ENCODE results near the gene PTPRF.

DNA sequence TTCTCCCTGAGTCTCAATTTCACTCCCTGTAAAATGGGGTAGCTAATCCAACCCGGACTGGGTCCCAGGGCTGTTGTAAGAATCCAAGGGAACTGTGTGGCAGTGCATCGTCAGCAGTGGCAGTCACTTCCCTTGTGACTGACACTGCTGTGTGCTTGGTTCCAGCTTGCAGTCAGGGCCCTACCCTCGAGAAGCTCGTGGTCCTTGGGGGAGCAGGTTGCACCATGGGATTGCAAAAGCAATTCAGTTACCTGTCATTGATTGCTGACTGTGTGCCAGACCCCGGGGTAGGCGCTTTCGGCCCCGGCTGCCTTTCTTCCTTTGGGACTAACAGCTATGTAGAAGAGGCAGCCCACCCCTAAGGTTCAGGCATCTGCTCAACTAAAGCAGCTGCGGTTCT is 2.9 kb downstream of the PTPRF start:
- TF ChIP-seq, protein P1, sequence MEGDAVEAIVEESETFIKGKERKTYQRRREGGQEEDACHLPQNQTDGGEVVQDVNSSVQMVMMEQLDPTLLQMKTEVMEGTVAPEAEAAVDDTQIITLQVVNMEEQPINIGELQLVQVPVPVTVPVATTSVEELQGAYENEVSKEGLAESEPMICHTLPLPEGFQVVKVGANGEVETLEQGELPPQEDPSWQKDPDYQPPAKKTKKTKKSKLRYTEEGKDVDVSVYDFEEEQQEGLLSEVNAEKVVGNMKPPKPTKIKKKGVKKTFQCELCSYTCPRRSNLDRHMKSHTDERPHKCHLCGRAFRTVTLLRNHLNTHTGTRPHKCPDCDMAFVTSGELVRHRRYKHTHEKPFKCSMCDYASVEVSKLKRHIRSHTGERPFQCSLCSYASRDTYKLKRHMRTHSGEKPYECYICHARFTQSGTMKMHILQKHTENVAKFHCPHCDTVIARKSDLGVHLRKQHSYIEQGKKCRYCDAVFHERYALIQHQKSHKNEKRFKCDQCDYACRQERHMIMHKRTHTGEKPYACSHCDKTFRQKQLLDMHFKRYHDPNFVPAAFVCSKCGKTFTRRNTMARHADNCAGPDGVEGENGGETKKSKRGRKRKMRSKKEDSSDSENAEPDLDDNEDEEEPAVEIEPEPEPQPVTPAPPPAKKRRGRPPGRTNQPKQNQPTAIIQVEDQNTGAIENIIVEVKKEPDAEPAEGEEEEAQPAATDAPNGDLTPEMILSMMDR (IDR thresholded peaks at IDR 0.05): no peak
- no peak for TF ChIP-seq POLR2A (IDR thresholded peaks at IDR 0.05)
